HepG2 (cell line): ENCODE results near the gene GPRIN1. TPM values are rescaled to one million over a fixed set of nuclear protein-coding genes. Genes with fewer than 3 reads are reported as not detected.

Experiments used
- AHDC1 ChIP-seq: sonication (generic); formaldehyde crosslinking; IDR thresholded peaks from 2 replicates; pipeline ENCODE4 v1.5.1; 2020; ENCODE audit warnings: mild to moderate bottlenecking, missing genetic modification reagents, borderline replicate concordance
- ELK4 ChIP-seq: sonication (generic); formaldehyde crosslinking; IDR thresholded peaks from 2 replicates; pipeline ENCODE4 v1.9.0; 2021; ENCODE audit warnings: missing genetic modification reagents, borderline replicate concordance
- HNF1A ChIP-seq, 2 experiments: sonication (generic) in 1 of 2; formaldehyde crosslinking in 1 of 2; IDR thresholded peaks; 2 replicates each; pipeline versions ENCODE4 v1.4.0 to v1.6.1; 2016 to 2020; ENCODE audit warnings: borderline replicate concordance in 1 of 2, low read depth in 1 of 2, mild to moderate bottlenecking in 1 of 2, missing genetic modification reagents in 1 of 2
- HNF1B ChIP-seq: sonication (generic); formaldehyde crosslinking; IDR thresholded peaks from 2 replicates; pipeline ENCODE4 v1.5.1; 2020; ENCODE audit warnings: mild to moderate bottlenecking, moderate library complexity, missing genetic modification reagents
- NRL ChIP-seq: sonication (generic); formaldehyde crosslinking; IDR thresholded peaks from 2 replicates; pipeline ENCODE4 v1.5.0; 2020; ENCODE audit warnings: missing genetic modification reagents, mild to moderate bottlenecking, moderate library complexity, borderline replicate concordance
- RFXANK ChIP-seq: IDR thresholded peaks from 2 replicates; pipeline ENCODE4 v1.6.1; 2016
- SALL1 ChIP-seq: sonication (generic); formaldehyde crosslinking; IDR thresholded peaks from 2 replicates; pipeline ENCODE4 v1.8.0; 2022; ENCODE audit warnings: mild to moderate bottlenecking, missing genetic modification reagents
- SIX1 ChIP-seq: sonication (generic); formaldehyde crosslinking; IDR thresholded peaks from 2 replicates; pipeline ENCODE4 v1.4.0; 2020; ENCODE audit warnings: missing genetic modification reagents, borderline replicate concordance
- ZBTB44 ChIP-seq: sonication (generic); formaldehyde crosslinking; IDR thresholded peaks from 2 replicates; pipeline ENCODE4 v1.4.0; 2020; ENCODE audit warnings: missing genetic modification reagents
- ZFP37 ChIP-seq: sonication (generic); formaldehyde crosslinking; IDR thresholded peaks from 2 replicates; pipeline ENCODE4 v1.4.0; 2020; ENCODE audit warnings: missing genetic modification reagents, borderline replicate concordance
- ZNF503 ChIP-seq: sonication (generic); formaldehyde crosslinking; IDR thresholded peaks from 2 replicates; pipeline ENCODE4 v1.4.0; 2020; ENCODE audit warnings: missing genetic modification reagents
- ZNF788 ChIP-seq: sonication (generic); formaldehyde crosslinking; IDR thresholded peaks from 2 replicates; pipeline ENCODE4 v1.5.0; 2020; ENCODE audit warnings: mild to moderate bottlenecking, missing genetic modification reagents, borderline replicate concordance
- polyA plus RNA-seq, 8 experiments: library from polyadenylated mRNA; depleted of rRNA in 3 of 8; stranded (reverse) in 7 of 8; unstranded in 1 of 8; fragments of >200 nt; fragmentation: Illumina TruSeq in 4 of 8; extraction: Trizol in 4 of 8; gene quantifications; 2 replicates each; pipeline versions ENCODE4 v1.2.1 to v1.2.3, GENCODE V29; 2011 to 2016; ENCODE audit warnings: low read depth in 4 of 8, missing spikeins in 1 of 8, mixed read lengths in 1 of 8; ENCODE audit not compliant: insufficient read depth in 1 of 8
- total RNA-seq, 5 experiments: library from RNA; depleted of rRNA; stranded (reverse); fragments of >200 nt; fragmentation: Illumina TruSeq; extraction: Trizol; gene quantifications; 2 replicates each; pipeline ENCODE4 v1.2.3, GENCODE V29; 2016; ENCODE audit warnings: low read depth in 1 of 5

The GPRIN1 gene
- total and polyA plus RNA-seq, 2 of the 13 experiments (the other 11 are each of a cell fraction or from before 2014, with no cell fraction given) = 0.32 to 2.0 TPM

GRCh38 chr5:176611435-176611834 is 1.5 kb upstream of the GPRIN1 start (continued):
- TF ChIP-seq SALL1 (peak; percentile 82), SIX1 (CRISPR knock-in tag) (no peak), NRL (no peak), ZNF788 (CRISPR knock-in tag) (no peak), ZBTB44 (CRISPR knock-in tag) (peak; percentile 93; the same call in 1 of the 2 replicates), ZFP37 (peak; percentile 91; the same call in 1 of the 2 replicates), RFXANK (CRISPR knock-in tag) (no peak), AHDC1 (CRISPR knock-in tag) (no peak), ZNF503 (no peak), HNF1A (IDR thresholded peaks at IDR 0.05; ENCODE audit: low read depth) (no peak), HNF1A (CRISPR knock-in tag; IDR thresholded peaks at IDR 0.05; ENCODE audit: borderline replicate concordance) (no peak), HNF1B (CRISPR knock-in tag) (no peak), ELK4 (no peak)
